RWPE2 (cell line): ENCODE data around the gene DGCR8.

Source experiments
- ATAC-seq: fragments of 200-7000 bp; cut with Tn5 transposase; 3 replicates; pipeline ENCODE4 v1.9.1; 2021; ENCODE audit warnings: low read depth
- DNase-seq: peaks from one replicate; pipeline ENCODE4 v3.0.0-alpha.2; 2020; ENCODE audit warnings: low spot score
- H3K27ac ChIP-seq: fragments of 450-650 bp; 2 replicates; pipeline ENCODE4 v1.5.1; 2017; ENCODE audit warnings: mild to moderate bottlenecking; ENCODE audit not compliant: poor library complexity, severe bottlenecking
- H3K27me3 ChIP-seq: fragments of 250-450 bp; sonication (Bioruptor Pico); 2 replicates; pipeline ENCODE4 v1.5.1; 2021; ENCODE audit warnings: mild to moderate bottlenecking, moderate library complexity; ENCODE audit not compliant: insufficient read depth, poor library complexity, severe bottlenecking
- H3K36me3 ChIP-seq: fragments of 250-450 bp; sonication (Bioruptor Pico); 2 replicates; pipeline ENCODE4 v1.5.1; 2020; ENCODE audit warnings: low read depth, mild to moderate bottlenecking, moderate library complexity
- H3K4me1 ChIP-seq: fragments of 250-450 bp; sonication (Bioruptor Pico); 2 replicates; pipeline ENCODE4 v1.5.1; 2021; ENCODE audit warnings: mild to moderate bottlenecking, moderate library complexity; ENCODE audit not compliant: insufficient read depth, poor library complexity, severe bottlenecking
- H3K4me3 ChIP-seq: fragments of 250-450 bp; sonication (Bioruptor Pico); 2 replicates; pipeline ENCODE4 v1.5.1; 2021; ENCODE audit warnings: mild to moderate bottlenecking, moderate library complexity; ENCODE audit not compliant: severe bottlenecking
- H3K9me3 ChIP-seq: fragments of 250-450 bp; sonication (Bioruptor Pico); 2 replicates; pipeline ENCODE4 v1.5.1; 2021; ENCODE audit warnings: mild to moderate bottlenecking, moderate library complexity; ENCODE audit not compliant: severe bottlenecking
- CTCF ChIP-seq: fragments of 450-650 bp; IDR thresholded peaks from one replicate; pipeline ENCODE4 v1.5.1; 2017; ENCODE audit warnings: mild to moderate bottlenecking, moderate library complexity; ENCODE audit not compliant: poor library complexity, severe bottlenecking

DGCR8 gene

GRCh38 chr22:20111045-20111688 is 31.1 kb downstream of the DGCR8 start:
- Histone ChIP-seq H3K27me3 (no peaks in the 10 kb centered on the region), H3K9me3 (peaks cover 2% of the 10 kb centered on the region), H3K27ac (no peak overlapping the region), H3K4me3 (no peak overlapping the region), H3K36me3 (peaks cover 86% of the 10 kb centered on the region), H3K4me1 (no peaks in the 10 kb centered on the region)
- DNase-seq: no peak
- peak; percentile 41 for TF ChIP-seq CTCF
- ATAC-seq: peak; percentile 17; the same call in 1 of the 3 replicates

- Histone ChIP-seq H3K9me3 (peaks cover 2% of the 10 kb centered on the region), H3K27ac (no peak overlapping the region), H3K27me3 (no peaks in the 10 kb centered on the region), H3K4me1 (no peaks in the 10 kb centered on the region), H3K4me3 (no peak overlapping the region), H3K36me3 (peaks cover 79% of the 10 kb centered on the region)
- DNase-seq (no peak), ATAC-seq (no peak)
- TF ChIP-seq CTCF: no peak
Observed at GRCh38 chr22:20111689-20112622, 31.9 kb downstream of the DGCR8 start.

- peaks cover 69% of the 10 kb centered on the region for H3K36me3 ChIP-seq
- TF ChIP-seq CTCF: no peak
- ATAC-seq: no peak
Observed at GRCh38 chr22:20112623-20113511, 32.8 kb downstream of the DGCR8 start.

DNA sequence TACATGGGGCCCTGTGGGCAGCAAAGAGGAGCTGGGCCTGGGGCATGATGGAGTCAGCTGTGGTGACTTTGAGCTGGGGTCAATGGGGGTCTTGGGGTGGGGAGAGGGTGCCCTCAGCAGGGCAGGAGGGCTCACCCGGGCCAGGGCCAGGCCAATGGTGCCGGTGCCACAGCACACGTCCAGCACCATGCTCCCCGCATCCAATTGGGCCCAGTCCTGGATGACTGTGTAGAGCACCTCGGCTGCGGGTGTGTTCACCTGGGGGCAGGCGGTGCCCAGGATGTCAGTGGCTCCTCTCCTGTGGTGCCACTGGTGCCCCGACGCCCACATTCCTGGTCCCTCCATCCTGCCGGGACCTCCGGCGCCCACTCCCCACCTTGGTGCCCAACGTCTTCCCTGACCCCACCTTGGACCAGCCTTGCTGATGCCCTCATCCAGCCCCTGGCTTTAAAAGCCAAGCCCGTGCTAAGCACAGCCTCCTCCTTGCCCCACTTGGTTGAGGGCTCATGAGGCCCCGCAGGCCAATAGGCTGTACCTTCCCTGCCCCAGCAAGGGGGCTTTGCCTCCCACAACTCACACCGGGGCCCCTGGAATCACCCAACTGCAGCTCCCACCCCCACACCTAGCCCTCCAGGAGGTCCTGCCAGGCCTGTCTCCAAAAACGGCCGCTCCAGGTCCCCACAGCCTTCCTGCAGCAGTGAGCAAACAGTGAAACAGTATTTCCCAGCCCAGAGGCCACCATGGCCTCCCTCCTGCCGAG is 33.7 kb downstream of the DGCR8 start:
- Histone ChIP-seq H3K4me3 (no peak overlapping the region), H3K27ac (no peak overlapping the region), H3K9me3 (peaks cover 2% of the 10 kb centered on the region), H3K27me3 (no peaks in the 10 kb centered on the region), H3K36me3 (peaks cover 71% of the 10 kb centered on the region), H3K4me1 (no peaks in the 10 kb centered on the region)
- no peak for DNase-seq
- TF ChIP-seq CTCF: no peak
- ATAC-seq: no peak

More at GRCh38 chr22:20112623-20113511, 32.8 kb downstream of the DGCR8 start:
- Histone ChIP-seq H3K4me1 (no peaks in the 10 kb centered on the region), H3K4me3 (no peak overlapping the region), H3K9me3 (peaks cover 2% of the 10 kb centered on the region), H3K27me3 (no peaks in the 10 kb centered on the region), H3K27ac (no peak overlapping the region)
- DNase-seq: no peak
